ENCODE results near the gene HIF3A.
A peak's percentile ranks its signal among the peaks of the same experiment; 100 is the strongest.

Gene HIF3A

DNA sequence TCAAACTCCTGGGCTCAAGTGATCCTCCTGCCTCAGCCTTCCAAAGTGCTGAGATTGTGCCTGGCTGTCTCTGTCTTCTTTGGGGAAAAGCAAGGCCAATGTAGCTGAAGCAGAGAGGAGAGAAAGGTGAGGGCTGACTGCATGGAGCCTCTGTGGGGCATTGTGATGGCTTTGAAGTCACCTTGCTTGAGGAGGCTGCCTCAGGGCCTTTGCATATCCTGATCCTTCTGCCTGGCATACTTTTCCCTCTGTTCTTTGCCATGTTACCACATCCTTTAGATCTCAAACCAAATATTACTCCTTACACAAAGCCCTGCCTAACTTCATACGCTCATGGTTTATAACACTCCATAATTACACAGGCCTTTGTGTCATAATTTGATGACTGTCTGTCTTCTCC lies 40.6 kb downstream of the HIF3A start:
- DNase-seq = no peak

- no peak for DNase-seq
These were observed 42.6 kb downstream of the HIF3A start for GRCh38 chr19:46339446-46339845.

DNA sequence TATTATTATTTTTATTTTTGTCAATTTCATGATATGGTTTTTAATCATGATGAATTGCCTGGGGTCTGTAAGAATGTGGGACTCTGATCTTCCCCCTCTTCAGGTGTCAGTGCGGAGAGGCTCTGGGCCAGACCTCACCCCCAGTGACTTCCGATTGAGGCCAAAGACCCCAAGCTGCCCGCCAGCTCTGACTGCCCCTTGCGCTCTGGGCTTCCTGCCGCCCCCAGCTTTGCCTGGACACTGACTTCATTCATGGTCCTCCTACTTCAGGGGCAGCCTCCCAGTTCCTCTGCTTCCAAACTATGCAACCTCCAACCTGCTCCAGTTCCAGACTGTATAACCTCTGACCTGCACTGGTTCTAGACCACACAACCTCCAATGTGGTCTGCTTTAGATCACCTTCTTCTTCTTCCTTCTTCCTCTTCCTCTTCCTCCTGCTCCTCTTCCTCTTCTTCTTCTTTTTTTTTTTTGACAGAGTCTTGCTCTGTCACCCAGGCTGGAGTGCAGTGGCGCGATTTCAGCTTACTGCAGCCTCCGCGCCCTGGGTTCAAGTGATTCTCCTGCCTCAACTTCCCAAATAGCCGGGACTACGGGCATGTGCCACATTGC lies 43.3 kb downstream of the HIF3A start:
- no peak for DNase-seq

DNA sequence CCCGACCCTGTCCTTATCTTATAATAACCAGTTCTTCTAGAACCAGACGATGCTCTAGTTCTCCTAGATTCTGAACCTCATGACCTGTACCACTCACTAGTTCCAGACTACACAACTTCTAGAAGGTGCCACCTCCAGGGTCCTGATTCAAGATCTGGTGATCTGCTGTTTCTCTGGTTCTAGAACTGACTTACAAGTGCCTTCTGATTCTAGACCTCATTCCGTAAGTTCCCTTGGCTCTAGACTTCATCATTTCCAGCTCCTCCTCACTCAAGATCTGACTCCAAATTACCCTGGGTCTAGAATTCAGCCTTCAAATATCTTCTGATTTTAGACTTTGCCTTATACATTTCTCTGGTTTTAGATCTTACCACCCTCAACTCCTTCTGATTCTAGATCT lies 45.1 kb downstream of the HIF3A start:
- DNase-seq = no peak

DNA sequence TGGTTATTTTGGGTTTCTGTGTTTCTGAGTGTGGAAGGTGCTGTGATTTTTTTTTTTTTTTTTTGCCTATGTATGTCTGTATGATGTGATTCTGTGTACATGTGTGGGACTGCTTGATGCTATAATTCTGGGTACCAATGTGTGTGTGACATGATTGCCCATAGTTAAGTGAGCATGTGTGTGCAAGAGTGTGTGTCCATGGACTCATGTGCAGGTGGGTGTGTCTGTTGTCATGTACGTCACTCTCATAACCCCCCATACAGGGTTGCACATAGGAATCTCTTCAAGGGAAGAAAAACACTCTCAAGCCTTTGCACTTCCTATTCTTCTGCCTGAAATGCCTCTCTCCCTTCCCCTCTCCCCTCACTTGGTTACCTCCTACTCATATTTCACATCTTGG lies 47.5 kb downstream of the HIF3A start:
- no peak for DNase-seq

GRCh38 chr19:46345157-46345556 lies 48.3 kb downstream of the HIF3A start:
- DNase-seq = no peak

- peak; percentile 90 for DNase-seq
These were observed 50.2 kb downstream of the HIF3A start, which contains the start of gene PPP5C for GRCh38 chr19:46346821-46347571. Gene PPP5C, plus strand, starts transcription at chr19:46347087. Its CDS starts 10 bp downstream, at chr19:46347097.

GRCh38 chr19:46347572-46347883 lies 50.7 kb downstream of the HIF3A start:
- no peak for DNase-seq

- DNase-seq = no peak
These were observed 51.1 kb downstream of the HIF3A start for GRCh38 chr19:46347985-46348384.

- no peak for DNase-seq
These were observed 52.6 kb downstream of the HIF3A start for GRCh38 chr19:46349311-46349993.

GRCh38 chr19:46350029-46350757 lies 53.4 kb downstream of the HIF3A start:
- DNase-seq = no peak

DNA sequence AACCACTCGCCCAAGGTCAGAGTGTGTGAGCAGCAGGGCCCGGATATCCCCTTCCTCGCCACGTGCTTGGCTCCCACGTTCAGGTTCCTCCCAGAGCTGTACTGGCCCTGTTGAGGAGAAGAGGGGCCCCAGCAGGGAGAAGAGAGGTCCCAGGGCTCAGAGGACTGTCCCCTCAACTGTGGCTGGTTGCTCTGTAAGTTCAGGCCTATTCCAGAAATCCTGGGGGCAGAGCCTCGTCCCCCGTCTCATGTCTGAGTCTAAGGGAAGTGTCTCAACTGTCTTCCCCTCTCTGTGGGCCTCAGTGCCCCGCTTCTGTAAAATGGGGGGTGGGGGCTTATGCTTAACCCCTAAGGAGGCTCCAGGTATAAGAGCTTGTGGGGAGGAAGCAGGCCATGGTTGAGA lies 53.9 kb downstream of the HIF3A start:
- DNase-seq = no peak

DNA sequence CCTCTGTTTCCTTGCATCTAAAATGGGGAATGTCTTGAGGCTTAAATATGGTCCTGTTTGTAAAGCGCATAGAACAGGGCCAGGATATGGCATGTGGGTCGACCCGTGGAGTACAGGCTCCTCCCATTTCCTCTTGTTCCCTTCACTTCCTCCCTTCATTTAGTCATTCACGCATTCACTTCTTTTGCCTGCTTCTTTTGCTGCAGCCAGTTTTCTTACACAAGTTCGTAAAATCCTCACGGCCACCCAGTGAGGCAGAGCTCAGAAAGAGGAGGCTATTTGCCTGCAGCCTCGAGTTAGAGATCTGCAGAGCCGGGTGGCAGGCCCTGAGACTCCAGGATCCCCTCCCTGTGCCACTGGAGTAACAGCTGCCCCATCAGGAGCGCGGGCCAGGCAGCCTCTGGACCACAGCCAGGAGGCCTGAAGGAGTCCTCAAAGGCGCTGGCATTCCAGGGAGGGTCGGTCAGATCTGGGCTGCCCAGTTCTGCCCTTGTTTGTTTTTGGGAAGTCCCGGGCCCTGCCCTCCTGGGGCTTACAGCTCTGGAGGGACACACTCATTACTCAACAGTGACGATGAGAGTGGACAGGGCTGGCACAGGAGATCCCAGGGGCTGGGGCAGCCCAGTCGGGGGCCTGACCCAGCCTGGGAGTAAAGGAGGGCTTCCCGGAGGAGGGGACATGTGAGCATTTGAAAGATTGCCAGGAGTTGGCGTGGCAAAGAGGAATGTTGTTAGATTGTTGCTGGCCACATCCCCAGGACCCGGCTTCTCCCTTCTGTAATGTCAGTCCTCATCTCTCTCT lies 54.6 kb downstream of the HIF3A start:
- DNase-seq = peak; percentile 65

DNA sequence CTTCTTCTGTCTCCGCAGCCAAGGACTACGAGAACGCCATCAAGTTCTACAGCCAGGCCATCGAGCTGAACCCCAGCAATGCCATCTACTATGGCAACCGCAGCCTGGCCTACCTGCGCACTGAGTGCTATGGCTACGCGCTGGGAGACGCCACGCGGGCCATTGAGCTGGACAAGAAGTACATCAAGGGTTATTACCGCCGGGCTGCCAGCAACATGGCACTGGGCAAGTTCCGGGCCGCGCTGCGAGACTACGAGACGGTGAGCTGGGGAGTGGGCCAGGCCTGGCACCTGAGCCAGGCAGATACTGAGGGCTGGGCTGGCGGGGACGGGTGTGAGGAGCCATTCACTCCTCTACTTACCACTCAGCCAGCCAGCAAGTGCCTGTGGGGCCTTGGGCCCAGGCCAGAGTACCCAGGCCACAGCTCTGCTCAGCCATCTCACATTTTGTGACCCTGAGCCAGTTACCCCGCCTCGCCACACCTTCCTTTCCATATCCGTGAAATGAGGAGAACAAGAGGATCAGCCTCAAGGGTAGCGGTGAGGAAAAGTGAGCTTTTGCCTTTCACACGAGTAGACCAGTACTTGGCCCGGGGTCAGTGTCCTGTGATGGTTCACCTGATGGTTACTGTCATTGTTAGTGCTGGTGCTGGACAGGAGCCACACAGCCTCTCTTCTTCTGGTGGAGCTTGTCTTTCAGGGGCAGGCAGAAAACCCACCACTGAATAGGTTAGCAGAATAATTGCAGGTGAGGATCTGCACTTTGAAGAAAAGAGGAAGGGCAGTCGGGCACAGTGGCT lies 57.1 kb downstream of the HIF3A start:
- DNase-seq = no peak

DNA sequence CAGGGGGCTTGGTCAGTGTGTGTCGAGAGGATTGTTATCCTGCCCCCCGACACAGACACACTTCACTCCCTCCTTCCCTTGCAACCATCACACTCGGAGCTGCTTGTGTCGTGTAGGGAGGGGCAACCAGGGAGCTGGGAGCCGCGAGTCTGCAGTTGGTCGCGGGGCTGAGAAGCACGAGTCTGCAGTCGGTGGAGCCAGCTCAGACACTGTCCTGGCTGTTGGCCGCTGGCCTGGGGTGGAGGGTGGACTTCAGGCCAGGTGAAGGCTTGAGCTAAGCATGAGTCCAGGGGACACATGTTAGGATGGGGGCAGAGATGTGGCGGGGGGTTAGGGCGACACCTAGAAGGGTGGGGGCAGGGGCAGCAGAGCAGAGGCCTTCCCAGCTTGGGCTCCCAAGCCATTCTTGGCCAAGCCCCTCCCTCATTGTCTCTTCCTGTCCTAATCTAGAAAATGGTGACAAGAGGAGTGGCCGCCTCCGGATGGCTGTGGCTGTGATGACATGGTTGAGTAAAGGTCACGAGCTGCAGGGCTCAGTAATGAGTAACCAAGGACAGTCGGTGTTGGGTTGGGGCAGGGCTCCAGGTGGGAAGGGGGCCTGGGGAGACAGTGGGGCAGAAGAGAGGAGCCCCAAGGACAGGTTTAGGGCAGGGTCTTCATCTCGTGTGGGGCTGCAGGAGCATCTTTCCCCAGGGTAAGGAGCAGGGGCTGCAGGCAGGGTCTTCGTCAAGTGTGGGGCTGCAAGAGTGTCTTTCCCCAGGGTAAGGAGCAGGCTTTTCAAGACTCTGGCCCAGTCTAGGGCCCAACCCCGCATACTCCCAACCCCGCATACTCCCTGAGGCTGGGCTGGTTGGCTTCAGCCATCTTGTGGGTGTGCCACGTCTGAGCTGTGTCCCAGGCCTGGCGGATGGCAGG lies 58.6 kb downstream of the HIF3A start:
- DNase-seq = no peak

GRCh38 chr19:46356149-46357055 lies 59.6 kb downstream of the HIF3A start:
- no peak for DNase-seq

DNA sequence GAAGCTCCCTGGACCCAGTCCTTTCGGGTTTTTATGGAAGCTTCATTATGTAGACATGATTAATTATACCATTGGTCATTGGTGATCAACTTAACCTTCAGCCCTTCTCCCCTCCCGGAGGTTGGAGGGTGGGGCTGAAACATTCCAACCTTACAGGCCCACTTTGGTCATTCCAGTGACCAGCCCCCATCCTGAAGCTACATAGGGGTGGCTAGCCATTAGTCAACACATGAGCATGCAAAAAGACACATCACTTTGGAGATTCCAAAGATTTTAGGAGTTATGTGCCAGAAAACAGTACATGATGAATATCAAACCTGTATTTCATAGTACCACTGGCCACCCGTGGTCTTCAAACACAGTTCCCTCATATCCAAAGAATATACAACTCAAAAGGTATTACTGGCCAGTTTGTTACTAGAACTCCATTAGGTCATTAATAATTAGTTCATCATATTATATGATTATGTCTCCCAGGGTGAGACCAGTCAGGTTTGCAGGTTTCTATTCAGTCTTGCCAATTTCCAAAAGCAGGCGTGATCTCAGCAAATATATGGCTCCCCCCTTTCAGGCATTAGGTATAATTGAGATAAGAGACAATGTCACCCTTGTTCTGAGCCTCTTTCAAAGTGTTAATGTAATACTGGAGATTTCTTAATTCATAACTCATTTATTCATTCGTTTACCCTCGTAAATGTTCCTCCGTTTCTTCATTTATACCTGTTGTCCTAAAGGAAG lies 61.2 kb downstream of the HIF3A start:
- DNase-seq = no peak

- DNase-seq = no peak
These were observed 65.1 kb downstream of the HIF3A start for GRCh38 chr19:46361915-46362314.

GRCh38 chr19:46364359-46364758 lies 67.5 kb downstream of the HIF3A start:
- DNase-seq = no peak
